Activated CD8-positive, alpha-beta memory T cell treated with anti-CD3 and anti-CD28 coated beads for 1 hour (primary cell): ENCODE results near the gene PRCD.
"Not testable (repeated sequence)": the region's sequence is repeated elsewhere in the genome, so short reads cannot be mapped to it uniquely, and the experiment has no call there.

Experiments
- DNase-seq, 2 donors: peaks; one replicate each; pipeline ENCODE4 v3.0.0-alpha.2; 2020; ENCODE audit warnings: low read depth in 1 of 2; ENCODE audit errors: extremely low read depth in 1 of 2

The PRCD gene

GRCh38 chr17:76525513-76525833, 14.4 kb upstream of the PRCD start:
- DNase-seq = not testable (repeated sequence)

GRCh38 chr17:76527016-76527415, 12.8 kb upstream of the PRCD start:
- DNase-seq = not testable (repeated sequence)

- peak; percentile 27 to 28 for DNase-seq
These were observed 12.3 kb upstream of the PRCD start for GRCh38 chr17:76527430-76528111.

- DNase-seq = no peak
These were observed 11.7 kb upstream of the PRCD start for GRCh38 chr17:76528156-76528527.

GRCh38 chr17:76528528-76529223, 11.2 kb upstream of the PRCD start:
- DNase-seq = no peak

- DNase-seq = no peak
These were observed 10.4 kb upstream of the PRCD start for GRCh38 chr17:76529224-76530094.

- DNase-seq = no peak
These were observed 9.6 kb upstream of the PRCD start for GRCh38 chr17:76530095-76530723.

GRCh38 chr17:76530811-76531485, 8.9 kb upstream of the PRCD start:
- DNase-seq = no peak

GRCh38 chr17:76531486-76532038, 8.3 kb upstream of the PRCD start:
- DNase-seq = no peak

GRCh38 chr17:76532072-76532651, 7.7 kb upstream of the PRCD start:
- DNase-seq = no peak

GRCh38 chr17:76533640-76534359, 6.0 kb upstream of the PRCD start:
- not testable (repeated sequence) for DNase-seq

GRCh38 chr17:76534831-76535732, 4.8 kb upstream of the PRCD start:
- no peak for DNase-seq

GRCh38 chr17:76535788-76536510, 3.9 kb upstream of the PRCD start:
- DNase-seq = no peak

GRCh38 chr17:76536511-76537287, 3.1 kb upstream of the PRCD start:
- no peak for DNase-seq

GRCh38 chr17:76537288-76537577, 2.6 kb upstream of the PRCD start:
- DNase-seq = no peak

- no peak for DNase-seq
These were observed 2.1 kb upstream of the PRCD start, which contains the start of gene CYGB for GRCh38 chr17:76537578-76538280. Gene CYGB (minus strand): TSS chr17:76537709. CDS start chr17:76537542, 167 bp downstream.
